Liver (tissue), 9 donors: ENCODE measurements around the gene RGCC. TPM values are rescaled to one million over a fixed set of nuclear protein-coding genes. Genes with fewer than 3 reads are reported as not detected.
"Not testable (repeated sequence)": the region's sequence is repeated elsewhere in the genome, so short reads cannot be mapped to it uniquely, and the experiment has no call there.

Source experiments
- DNase-seq: peaks from one replicate; pipeline ENCODE4 v3.0.0-alpha.2; 2017; ENCODE audit warnings: low spot score
- H3K27ac ChIP-seq, 2 donors: one replicate each; pipeline ENCODE4 v1.7.0; 2013; ENCODE audit warnings: inconsistent platforms in 2 of 2, low read length in 2 of 2, control low read depth in 1 of 2, low read depth in 1 of 2, mild to moderate bottlenecking in 1 of 2
- H3K27me3 ChIP-seq, 4 donors: one replicate each; pipeline versions ENCODE4 v1.6.1 to v1.7.0; 2013; ENCODE audit warnings: low read length in 3 of 4, inconsistent platforms in 1 of 4, mild to moderate bottlenecking in 1 of 4, moderate library complexity in 1 of 4; ENCODE audit not compliant: control insufficient read depth in 4 of 4, insufficient read depth in 4 of 4
- H3K36me3 ChIP-seq, 4 donors: one replicate each; pipeline versions ENCODE4 v1.6.1 to v1.7.0; 2013; ENCODE audit warnings: low read length in 3 of 4, mild to moderate bottlenecking in 3 of 4, low read depth in 1 of 4, moderate library complexity in 1 of 4; ENCODE audit not compliant: control insufficient read depth in 4 of 4, insufficient read depth in 3 of 4
- H3K4me1 ChIP-seq, 4 donors: one replicate each; pipeline versions ENCODE4 v1.6.1 to v1.7.0; 2013; ENCODE audit warnings: low read length in 3 of 4, mild to moderate bottlenecking in 3 of 4, moderate library complexity in 1 of 4; ENCODE audit not compliant: control insufficient read depth in 4 of 4, insufficient read depth in 4 of 4
- H3K4me3 ChIP-seq, 3 donors: one replicate each; pipeline versions ENCODE4 v1.6.1 to v1.7.0; 2013; ENCODE audit warnings: low read length in 3 of 3, control low read depth in 1 of 3, low read depth in 1 of 3, mild to moderate bottlenecking in 1 of 3
- H3K9ac ChIP-seq, 2 donors: one replicate each; pipeline ENCODE4 v1.7.0; 2013; ENCODE audit warnings: low read length in 2 of 2, mild to moderate bottlenecking in 2 of 2, moderate library complexity in 2 of 2, control low read depth in 1 of 2, low read depth in 1 of 2
- H3K9me3 ChIP-seq, 4 donors: one replicate each; pipeline versions ENCODE4 v1.6.1 to v1.7.0; 2013; ENCODE audit warnings: low read length in 3 of 4; ENCODE audit not compliant: control insufficient read depth in 4 of 4
- ATF3 ChIP-seq: IDR thresholded peaks from 2 replicates; pipeline ENCODE4 v1.6.1; 2016; ENCODE audit warnings: antibody characterized with exemption
- CTCF ChIP-seq: fragments of 150-350 bp; IDR thresholded peaks from 2 replicates; pipeline ENCODE4 v1.5.1; 2017; ENCODE audit warnings: improper control_type of control experiment, low read depth, low read length; ENCODE audit not compliant: missing input control
- FOXA2 ChIP-seq: IDR thresholded peaks from 2 replicates; pipeline ENCODE4 v1.6.1; 2016; ENCODE audit warnings: antibody characterized with exemption
- ZBTB33 ChIP-seq: IDR thresholded peaks from 2 replicates; pipeline ENCODE4 v1.6.1; 2016; ENCODE audit warnings: antibody characterized with exemption
- WGBS: extraction: QIAGEN DNeasy Blood & Tissue Kit; methylation state at CpG from one replicate; pipeline ENCODE4 v1.1.7; 2013; 5-methylcytosine and 5-hydroxymethylcytosine counted together
- polyA plus RNA-seq, 2 donors: library from polyadenylated mRNA; stranded (reverse) in 1 of 2; unstranded in 1 of 2; fragments of 200-250 nt in 1 of 2; fragments of >200 nt in 1 of 2; fragmentation: Nextera tagmentation in 1 of 2; extraction: Ambion mirVana in 1 of 2; gene quantifications; one replicate each; pipeline versions ENCODE4 v1.2.1 to v1.2.3, GENCODE V29; 2013 to 2015
- total RNA-seq, 2 donors: library from RNA; depleted of rRNA; stranded (reverse); fragments of >200 nt; gene quantifications; one replicate each; pipeline ENCODE4 v1.2.3, GENCODE V29; 2014
- donor health status: healthy.
- donor health status: healthy.
- donor health status: healthy.
- donor health status: healthy.
- donor health status: healthy.

Gene RGCC
- total and polyA plus RNA-seq, 4 donors = 0.59 to 96.7 (median 1.3) TPM

GRCh38 chr13:41420146-41420545 is 37.2 kb upstream of the RGCC start (continued):
- TF ChIP-seq FOXA2 = no peak

GRCh38 chr13:41421330-41421729 is 36.0 kb upstream of the RGCC start:
- H3K9ac ChIP-seq, H3K27ac ChIP-seq, H3K4me1 ChIP-seq, H3K4me3 ChIP-seq, H3K36me3 ChIP-seq, H3K27me3 ChIP-seq, H3K9me3 ChIP-seq, DNase-seq: not testable (repeated sequence)
- WGBS = 66% methylated on average over 6 of the region's 6 CpGs

GRCh38 chr13:41421983-41422382 is 35.4 kb upstream of the RGCC start:
- not testable (repeated sequence) for H3K9ac ChIP-seq, H3K36me3 ChIP-seq, H3K27ac ChIP-seq, H3K9me3 ChIP-seq, H3K27me3 ChIP-seq, DNase-seq, H3K4me3 ChIP-seq, H3K4me1 ChIP-seq
- WGBS = 46% methylated on average over 7 of the region's 7 CpGs

GRCh38 chr13:41423259-41423658 is 34.1 kb upstream of the RGCC start:
- not testable (repeated sequence) for H3K27ac ChIP-seq, H3K9me3 ChIP-seq, H3K4me3 ChIP-seq, H3K27me3 ChIP-seq, H3K4me1 ChIP-seq, DNase-seq, H3K36me3 ChIP-seq, H3K9ac ChIP-seq
- WGBS = 79% methylated on average over 13 of the region's 13 CpGs

GRCh38 chr13:41424675-41425074 is 32.7 kb upstream of the RGCC start:
- H3K27me3 ChIP-seq, H3K9me3 ChIP-seq, H3K36me3 ChIP-seq, H3K9ac ChIP-seq, H3K4me3 ChIP-seq, DNase-seq, H3K27ac ChIP-seq, H3K4me1 ChIP-seq: not testable (repeated sequence)
- WGBS = 86% methylated on average over 6 of the region's 6 CpGs

GRCh38 chr13:41426047-41426446 is 31.3 kb upstream of the RGCC start:
- Histone ChIP-seq H3K9ac (no peak overlapping the region), H3K36me3 (no peaks in the 10 kb centered on the region), H3K4me1 (peaks cover 0 to 5% (median 0%) of the 10 kb centered on the region in 4 donors), H3K27ac (no peak overlapping the region), H3K27me3 (peaks cover 0 to 6% (median 0%) of the 10 kb centered on the region in 4 donors), H3K9me3 (peaks cover 0 to 5% (median 0%) of the 10 kb centered on the region in 4 donors), H3K4me3 (no peak overlapping the region)
- TF ChIP-seq CTCF (no peak), ATF3 (no peak), ZBTB33 (no peak)
- 71% methylated on average over 22 of the region's 22 CpGs for WGBS
- DNase-seq = no peak
